DOHH2 (cell line): ENCODE results near the gene EXOC3.

Experiments
- EZH2phosphoT487 ChIP-seq: fragments of 200-600 bp; sonication (generic); IDR thresholded peaks from 2 replicates; pipeline ENCODE4 v1.6.1; 2017; ENCODE audit warnings: borderline replicate concordance, mild to moderate bottlenecking, antibody characterized with exemption, low read length, moderate library complexity, mixed read lengths
- TF ChIP-seq, protein P1 (sequence below): fragments of 200-600 bp; sonication (generic); IDR thresholded peaks from one replicate; pipeline ENCODE4 v1.5.1; 2014; ENCODE audit warnings: antibody characterized with exemption, mild to moderate bottlenecking, low read depth, low read length; ENCODE audit not compliant: poor library complexity, severe bottlenecking

DNA sequence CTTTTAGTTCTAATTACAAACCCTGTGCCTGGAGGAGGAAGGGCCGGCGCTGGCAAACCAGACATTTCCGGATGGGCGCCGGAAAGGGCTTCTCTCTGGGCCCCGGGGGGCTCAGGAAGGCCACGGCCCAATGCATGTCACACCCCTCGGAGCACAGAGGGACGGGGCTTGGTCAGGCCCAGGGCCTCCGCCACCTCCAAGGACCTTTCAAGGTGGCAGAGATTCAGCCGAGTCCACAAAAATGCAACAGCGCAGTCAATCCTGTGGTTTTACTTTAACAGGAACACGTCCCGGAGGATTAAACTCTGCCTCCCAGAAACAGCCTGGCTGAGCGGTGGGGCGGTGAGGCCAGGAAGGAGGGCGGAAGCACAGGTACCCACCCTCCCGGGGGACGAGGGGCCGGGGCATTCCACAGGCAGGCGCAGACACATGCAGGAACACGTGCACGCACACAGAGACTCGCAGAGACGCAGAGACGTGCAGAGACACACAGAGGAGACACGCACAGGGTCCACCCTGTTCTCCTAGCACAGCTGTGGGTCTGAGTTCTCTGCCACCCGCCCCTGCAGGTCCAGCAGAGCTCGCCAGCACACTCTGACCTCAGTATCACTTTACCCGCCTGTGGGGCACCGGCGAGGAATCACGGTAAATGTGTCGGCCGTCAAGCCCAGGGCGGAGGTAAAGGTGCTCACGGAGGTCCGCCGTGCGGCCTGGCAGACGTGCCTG, 58.3 kb downstream of the EXOC3 start:
- TF ChIP-seq, protein P1, sequence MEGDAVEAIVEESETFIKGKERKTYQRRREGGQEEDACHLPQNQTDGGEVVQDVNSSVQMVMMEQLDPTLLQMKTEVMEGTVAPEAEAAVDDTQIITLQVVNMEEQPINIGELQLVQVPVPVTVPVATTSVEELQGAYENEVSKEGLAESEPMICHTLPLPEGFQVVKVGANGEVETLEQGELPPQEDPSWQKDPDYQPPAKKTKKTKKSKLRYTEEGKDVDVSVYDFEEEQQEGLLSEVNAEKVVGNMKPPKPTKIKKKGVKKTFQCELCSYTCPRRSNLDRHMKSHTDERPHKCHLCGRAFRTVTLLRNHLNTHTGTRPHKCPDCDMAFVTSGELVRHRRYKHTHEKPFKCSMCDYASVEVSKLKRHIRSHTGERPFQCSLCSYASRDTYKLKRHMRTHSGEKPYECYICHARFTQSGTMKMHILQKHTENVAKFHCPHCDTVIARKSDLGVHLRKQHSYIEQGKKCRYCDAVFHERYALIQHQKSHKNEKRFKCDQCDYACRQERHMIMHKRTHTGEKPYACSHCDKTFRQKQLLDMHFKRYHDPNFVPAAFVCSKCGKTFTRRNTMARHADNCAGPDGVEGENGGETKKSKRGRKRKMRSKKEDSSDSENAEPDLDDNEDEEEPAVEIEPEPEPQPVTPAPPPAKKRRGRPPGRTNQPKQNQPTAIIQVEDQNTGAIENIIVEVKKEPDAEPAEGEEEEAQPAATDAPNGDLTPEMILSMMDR: no peak
- TF ChIP-seq EZH2phosphoT487: no peak
